Endothelial cell (in vitro differentiated cells): ENCODE data around the gene RUNX2. TPM values are rescaled to one million over a fixed set of nuclear protein-coding genes. Genes with fewer than 3 reads are reported as not detected.

ENCODE experiments used
- DNase-seq: peaks from one replicate; pipeline ENCODE4 v3.0.0; 2021; ENCODE audit warnings: low spot score
- H3K27ac Mint-ChIP-seq: one replicate; pipeline ENCODE4 v1.8.0; 2021; ENCODE audit warnings: mixed read lengths, inconsistent platforms; ENCODE audit not compliant: unreplicated experiment
- H3K27me3 Mint-ChIP-seq: one replicate; pipeline ENCODE4 v1.8.0; 2021; ENCODE audit warnings: mild to moderate bottlenecking, moderate library complexity, mixed read lengths, inconsistent platforms; ENCODE audit not compliant: unreplicated experiment
- H3K36me3 Mint-ChIP-seq: one replicate; pipeline ENCODE4 v1.8.0; 2021; ENCODE audit warnings: mild to moderate bottlenecking, low read depth, mixed read lengths, inconsistent platforms; ENCODE audit not compliant: unreplicated experiment
- H3K4me1 Mint-ChIP-seq: one replicate; pipeline ENCODE4 v1.8.0; 2021; ENCODE audit warnings: mild to moderate bottlenecking, mixed read lengths, inconsistent platforms; ENCODE audit not compliant: unreplicated experiment
- H3K4me3 Mint-ChIP-seq: one replicate; pipeline ENCODE4 v1.8.0; 2021; ENCODE audit warnings: mild to moderate bottlenecking, mixed read lengths, inconsistent platforms; ENCODE audit not compliant: unreplicated experiment
- H3K9me3 Mint-ChIP-seq: one replicate; pipeline ENCODE4 v1.8.0; 2021; ENCODE audit warnings: mixed read lengths, inconsistent platforms; ENCODE audit not compliant: unreplicated experiment
- CTCF ChIP-seq: fragments of 200-600 bp; sonication (generic); IDR thresholded peaks from one replicate; pipeline ENCODE4 v1.5.0; 2021; ENCODE audit warnings: antibody characterized with exemption; ENCODE audit not compliant: unreplicated experiment
- total RNA-seq: library from RNA; stranded (reverse); fragmentation: NEBNext Ultra II Directional; extraction: Animal tissue kit (Norgen Biotek cat#: 25700); gene quantifications from one replicate; pipeline ENCODE4 v1.2.1, GENCODE V29; 2021; ENCODE audit not compliant: unreplicated experiment

Gene RUNX2
- total RNA-seq, 1 donor from 2014 or later = 1.8 TPM

DNA sequence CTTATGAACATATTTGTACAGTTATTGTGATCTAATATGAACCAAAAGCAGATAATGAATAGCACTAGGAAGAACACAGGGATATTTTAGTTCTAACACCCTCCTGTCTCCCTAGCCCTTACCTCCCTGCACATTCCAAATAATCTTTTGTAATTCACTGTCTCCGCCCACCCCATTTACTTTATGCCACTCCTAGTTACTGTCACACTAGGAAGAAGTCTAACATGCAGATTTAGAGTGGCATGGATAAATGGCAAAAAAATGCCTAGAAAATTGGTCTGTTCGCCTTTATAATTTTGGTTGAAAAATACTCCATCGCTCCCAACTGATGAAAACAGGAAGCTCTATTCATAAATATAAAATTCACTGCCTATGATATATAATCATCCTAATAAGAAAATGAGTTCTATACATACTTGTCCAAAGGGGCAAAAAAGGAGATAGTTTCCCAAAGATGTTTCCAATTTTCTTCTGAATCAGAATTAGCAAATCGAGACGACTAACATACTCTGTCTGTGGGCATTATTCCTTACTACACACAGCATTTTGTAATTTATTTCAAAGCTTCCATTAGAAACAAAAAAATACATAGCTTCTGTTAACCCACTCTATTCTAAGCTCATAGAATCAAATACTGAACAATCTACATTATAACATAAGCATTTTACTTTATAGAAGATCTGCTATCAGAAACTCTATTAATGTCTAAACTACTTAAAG lies 1.3 kb upstream of the RUNX2 start:
- no peak for DNase-seq
- TF ChIP-seq CTCF = no peak
- Mint-ChIP-seq H3K4me1 (peaks cover 12% of the 10 kb centered on the region), H3K27me3 (no peaks in the 10 kb centered on the region), H3K9me3 (no peaks in the 10 kb centered on the region), H3K4me3 (no peak overlapping the region), H3K36me3 (no peaks in the 10 kb centered on the region), H3K27ac (no peak overlapping the region)

GRCh38 chr6:45328523-45328922 lies 393 bp downstream of the RUNX2 start:
- H3K27me3 Mint-ChIP-seq = no peaks in the 10 kb centered on the region
- peaks cover 12% of the 10 kb centered on the region for H3K4me1 Mint-ChIP-seq

GRCh38 chr6:45344900-45345299 lies 16.8 kb downstream of the RUNX2 start:
- no peaks in the 10 kb centered on the region for H3K4me1 Mint-ChIP-seq

More at GRCh38 chr6:45328523-45328922, 393 bp downstream of the RUNX2 start:
- Mint-ChIP-seq H3K4me3 (no peak overlapping the region), H3K9me3 (no peaks in the 10 kb centered on the region), H3K36me3 (no peaks in the 10 kb centered on the region), H3K27ac (no peak overlapping the region)
- TF ChIP-seq CTCF = no peak
- no peak for DNase-seq

GRCh38 chr6:45350186-45350710 lies 22.1 kb downstream of the RUNX2 start:
- Mint-ChIP-seq H3K4me1 (no peaks in the 10 kb centered on the region), H3K9me3 (no peaks in the 10 kb centered on the region), H3K27me3 (no peaks in the 10 kb centered on the region), H3K36me3 (no peaks in the 10 kb centered on the region), H3K27ac (no peak overlapping the region), H3K4me3 (no peak overlapping the region)
- DNase-seq = no peak
- no peak for TF ChIP-seq CTCF

More at GRCh38 chr6:45344900-45345299, 16.8 kb downstream of the RUNX2 start:
- H3K27me3 Mint-ChIP-seq = no peaks in the 10 kb centered on the region
- no peak overlapping the region for H3K27ac Mint-ChIP-seq
- no peak for TF ChIP-seq CTCF
- H3K36me3 Mint-ChIP-seq = no peaks in the 10 kb centered on the region
- H3K9me3 Mint-ChIP-seq = no peaks in the 10 kb centered on the region
- no peak for DNase-seq
- no peak overlapping the region for H3K4me3 Mint-ChIP-seq

DNA sequence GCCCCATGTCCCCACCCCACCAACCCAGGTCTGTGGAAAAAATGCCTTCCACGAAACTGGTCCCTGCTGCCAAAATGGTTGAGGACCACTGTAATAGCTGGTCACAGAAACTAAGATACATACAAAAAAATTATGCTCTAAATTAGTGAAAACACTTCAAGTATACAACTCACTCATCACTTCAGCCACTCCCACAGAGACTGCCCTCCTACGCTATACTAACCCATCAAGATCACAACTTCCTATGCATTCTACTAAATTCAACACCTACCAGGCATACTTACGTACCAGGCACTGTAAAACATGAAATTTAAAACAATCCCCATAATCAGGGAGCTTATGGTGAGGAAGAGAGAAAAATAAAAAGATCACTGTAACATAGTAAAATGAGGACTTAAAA lies 22.9 kb downstream of the RUNX2 start:
- Mint-ChIP-seq H3K4me1 (no peaks in the 10 kb centered on the region), H3K4me3 (no peak overlapping the region), H3K27ac (no peak overlapping the region), H3K36me3 (no peaks in the 10 kb centered on the region), H3K27me3 (no peaks in the 10 kb centered on the region), H3K9me3 (no peaks in the 10 kb centered on the region)
- no peak for TF ChIP-seq CTCF
- no peak for DNase-seq
